CD4-positive, alpha-beta T cell treated with Interleukin-17A for 4 hours (primary cell): ENCODE results near the gene SERPIND1.
"Not testable (repeated sequence)": the region's sequence is repeated elsewhere in the genome, so short reads cannot be mapped to it uniquely, and the experiment has no call there.

Experiments
- DNase-seq: peaks from one replicate; pipeline ENCODE4 v3.0.0-alpha.2; 2020; ENCODE audit warnings: mixed read lengths

Gene SERPIND1

GRCh38 chr22:20773793-20774212 lies at the start of gene SERPIND1:
Gene SERPIND1 (plus strand): TSS chr22:20774113. CDS start chr22:20779313, 5,200 bp downstream.
- no peak for DNase-seq

- no peak for DNase-seq
These were observed 49.0 kb upstream of the SERPIND1 start for GRCh38 chr22:20724676-20725454.

- DNase-seq: no peak
These were observed 47.8 kb upstream of the SERPIND1 start for GRCh38 chr22:20725987-20726558.

- DNase-seq: no peak
These were observed 46.5 kb upstream of the SERPIND1 start for GRCh38 chr22:20727118-20728015.

- no peak for DNase-seq
These were observed 45.3 kb upstream of the SERPIND1 start for GRCh38 chr22:20728523-20729190.

GRCh38 chr22:20729194-20729593 lies 44.7 kb upstream of the SERPIND1 start:
- no peak for DNase-seq

GRCh38 chr22:20732431-20732830 lies 41.5 kb upstream of the SERPIND1 start:
- not testable (repeated sequence) for DNase-seq

- DNase-seq: not testable (repeated sequence)
These were observed 38.4 kb upstream of the SERPIND1 start for GRCh38 chr22:20735356-20736162.

- DNase-seq: not testable (repeated sequence)
These were observed 37.0 kb upstream of the SERPIND1 start for GRCh38 chr22:20736891-20737290.

GRCh38 chr22:20738394-20739089 lies 35.4 kb upstream of the SERPIND1 start:
- no peak for DNase-seq

- no peak for DNase-seq
These were observed 33.5 kb upstream of the SERPIND1 start for GRCh38 chr22:20740222-20740951.

GRCh38 chr22:20741008-20741633 lies 32.8 kb upstream of the SERPIND1 start:
- no peak for DNase-seq

GRCh38 chr22:20741634-20742581 lies 32.0 kb upstream of the SERPIND1 start:
- DNase-seq: peak; percentile 59

GRCh38 chr22:20742764-20743163 lies 31.1 kb upstream of the SERPIND1 start:
- no peak for DNase-seq

- no peak for DNase-seq
These were observed 29.5 kb upstream of the SERPIND1 start for GRCh38 chr22:20744456-20744855.

GRCh38 chr22:20745119-20745518 lies 28.8 kb upstream of the SERPIND1 start:
- DNase-seq: no peak

GRCh38 chr22:20746431-20747189 lies 27.3 kb upstream of the SERPIND1 start:
- DNase-seq: no peak

GRCh38 chr22:20747223-20747622 lies 26.7 kb upstream of the SERPIND1 start:
- DNase-seq: no peak
